ES-I3 (cell line): ENCODE measurements around the gene DOK6.

ENCODE experiments used
- H3K36me3 ChIP-seq: 2 replicates; pipeline ENCODE4 v1.6.1; 2013; ENCODE audit warnings: mild to moderate bottlenecking, low read length, control low read depth, moderate library complexity; ENCODE audit not compliant: insufficient read depth
- H3K4me1 ChIP-seq: 2 replicates; pipeline ENCODE4 v1.6.1; 2013; ENCODE audit warnings: mild to moderate bottlenecking, control low read depth, low read length; ENCODE audit not compliant: insufficient read depth
- H3K9ac ChIP-seq: 2 replicates; pipeline ENCODE4 v1.6.1; 2013; ENCODE audit warnings: low read depth, mild to moderate bottlenecking, low read length, moderate library complexity
- H3K9me3 ChIP-seq: 2 replicates; pipeline ENCODE4 v1.6.1; 2013; ENCODE audit warnings: mild to moderate bottlenecking, low read length, moderate library complexity; ENCODE audit not compliant: control insufficient read depth, insufficient read depth

Gene DOK6

GRCh38 chr18:69890558-69890957 is 489.9 kb downstream of the DOK6 start:
- H3K9ac ChIP-seq, result no peak overlapping the region
- no peaks in the 10 kb centered on the region for H3K9me3 ChIP-seq
- no peaks in the 10 kb centered on the region for H3K36me3 ChIP-seq
- no peaks in the 10 kb centered on the region for H3K4me1 ChIP-seq

- no peaks in the 10 kb centered on the region for H3K9me3 ChIP-seq
- no peak overlapping the region for H3K9ac ChIP-seq
- H3K36me3 ChIP-seq, result no peaks in the 10 kb centered on the region
- H3K4me1 ChIP-seq, result no peaks in the 10 kb centered on the region
Observed at GRCh38 chr18:69894467-69894866, 493.8 kb downstream of the DOK6 start.

DNA sequence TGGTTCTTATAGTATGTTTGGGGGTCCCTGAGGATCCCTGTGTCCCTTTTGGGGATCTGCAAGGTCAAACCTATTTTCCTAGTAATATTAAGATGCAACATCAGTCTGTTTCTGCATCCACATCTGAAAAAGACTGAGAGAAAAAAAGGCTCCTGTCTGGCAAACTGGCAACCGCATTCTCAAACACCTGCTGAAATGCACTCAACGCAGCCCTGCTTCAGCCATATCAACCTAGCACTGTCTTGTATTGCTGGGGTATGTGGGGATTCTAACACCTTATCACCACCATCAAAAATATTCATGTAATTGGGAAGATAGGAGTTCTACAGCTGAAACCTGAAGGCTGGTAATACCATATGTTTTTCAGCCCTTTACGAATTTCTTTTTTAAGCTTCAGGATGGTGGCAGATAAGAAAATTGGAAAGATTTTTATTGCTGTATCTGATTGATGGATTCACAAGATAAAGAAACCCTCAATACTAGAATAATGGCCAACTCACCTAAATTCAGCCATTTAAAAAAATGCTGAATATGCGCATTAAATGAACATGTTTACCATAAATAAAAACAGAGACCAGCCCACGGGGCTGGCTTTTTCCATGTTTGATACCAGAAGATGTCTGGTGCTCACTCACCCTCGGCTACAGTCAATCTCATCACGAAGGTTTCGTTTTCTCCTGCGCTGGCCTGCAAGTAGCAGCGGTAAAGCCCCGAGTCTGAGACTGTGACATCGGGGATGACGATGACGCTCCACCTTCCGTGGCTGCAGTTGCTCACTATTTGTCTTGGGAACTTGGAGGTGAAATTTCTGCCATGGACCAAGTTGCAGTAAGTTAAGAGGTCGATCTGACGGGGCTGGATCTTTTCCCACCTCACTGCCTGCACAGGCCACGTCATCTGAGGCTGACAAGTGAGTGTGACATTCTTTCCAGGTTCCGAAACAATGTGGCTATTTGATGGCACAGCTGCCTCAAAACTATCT is 494.7 kb downstream of the DOK6 start:
- Histone ChIP-seq H3K4me1 (no peaks in the 10 kb centered on the region), H3K9ac (no peak overlapping the region), H3K9me3 (no peaks in the 10 kb centered on the region), H3K36me3 (no peaks in the 10 kb centered on the region)

DNA sequence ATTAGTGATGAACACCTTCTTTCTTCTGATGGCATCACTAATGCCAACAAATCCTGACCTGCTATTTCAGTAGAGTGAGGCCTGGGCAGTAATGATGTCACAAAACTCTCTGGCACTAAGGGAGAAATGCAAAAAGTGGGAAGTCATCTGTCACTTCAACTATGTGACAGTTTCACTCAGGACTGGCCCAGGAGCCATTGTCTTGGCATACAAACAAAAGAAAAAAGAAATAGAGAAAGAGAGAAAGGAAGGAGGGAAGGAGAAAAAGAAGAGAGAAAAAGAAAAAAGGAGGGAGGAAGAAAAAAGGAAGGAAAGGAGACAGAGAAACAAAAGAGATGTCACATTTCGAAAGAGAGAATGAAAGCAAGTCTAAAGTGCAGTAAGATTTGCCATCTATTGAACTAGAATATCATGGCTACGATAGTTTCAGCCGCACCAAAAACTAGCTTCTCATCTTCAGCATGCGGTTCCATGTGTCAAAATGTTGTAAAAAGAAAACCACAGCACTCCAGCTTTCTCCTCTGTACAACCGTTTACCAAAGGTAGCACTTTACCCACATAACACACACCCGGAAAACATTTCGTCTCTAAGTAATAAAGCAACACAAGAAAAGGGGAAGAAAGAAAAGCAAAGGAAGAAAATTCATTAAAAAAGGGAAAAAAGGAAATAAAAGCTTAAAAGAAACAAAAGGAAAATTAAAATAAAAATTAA is 496.9 kb downstream of the DOK6 start:
- H3K9ac ChIP-seq, result no peak overlapping the region
- no peaks in the 10 kb centered on the region for H3K9me3 ChIP-seq
- H3K36me3 ChIP-seq, result no peaks in the 10 kb centered on the region
- no peaks in the 10 kb centered on the region for H3K4me1 ChIP-seq

- Histone ChIP-seq H3K36me3 (no peaks in the 10 kb centered on the region), H3K9me3 (no peaks in the 10 kb centered on the region), H3K9ac (no peak overlapping the region), H3K4me1 (no peaks in the 10 kb centered on the region)
Observed at GRCh38 chr18:69898241-69898861, 497.7 kb downstream of the DOK6 start.
